Heart right ventricle (tissue), 16 donors: Measurements from ENCODE around the gene MAN1A1. TPM values are rescaled to one million over a fixed set of nuclear protein-coding genes. Genes with fewer than 3 reads are reported as not detected.

Experiments
- ATAC-seq, 8 donors: fragments of 200-7000 bp; cut with Tn5 transposase; one replicate each; pipeline ENCODE4 v1.9.1; 2020; ENCODE audit warnings: mild to moderate bottlenecking in 8 of 8, moderate library complexity in 8 of 8, moderate number of reproducible peaks in 1 of 8
- DNase-seq, 2 donors: peaks; one replicate each; pipeline ENCODE4 v3.0.0-alpha.2; 2020
- H3K27ac ChIP-seq, 10 donors: fragments of 200-600 bp; sonication (generic) in 2 of 10; one replicate each; pipeline versions ENCODE4 v1.5.0 to v1.8.0; 2020 to 2022; ENCODE audit warnings: mild to moderate bottlenecking in 3 of 10
- H3K27me3 ChIP-seq, 7 donors: fragments of 200-600 bp; one replicate each; pipeline ENCODE4 v1.8.0; 2021 to 2022; ENCODE audit warnings: mild to moderate bottlenecking in 2 of 7
- H3K36me3 ChIP-seq, 9 donors: fragments of 200-600 bp; sonication (generic) in 1 of 9; one replicate each; pipeline versions ENCODE4 v1.5.0 to v1.8.0; 2020 to 2022; ENCODE audit warnings: mild to moderate bottlenecking in 2 of 9
- H3K4me1 ChIP-seq, 9 donors: fragments of 200-600 bp; sonication (generic) in 1 of 9; one replicate each; pipeline versions ENCODE4 v1.5.0 to v1.8.0; 2020 to 2022; ENCODE audit warnings: mild to moderate bottlenecking in 4 of 9
- H3K4me3 ChIP-seq, 10 donors: fragments of 200-600 bp; sonication (generic) in 2 of 10; one replicate each; pipeline versions ENCODE4 v1.5.0 to v1.8.0; 2020 to 2022; ENCODE audit warnings: mild to moderate bottlenecking in 7 of 10, moderate library complexity in 2 of 10
- H3K9me3 ChIP-seq, 11 donors: fragments of 200-600 bp in 10 of 11; sonication (generic) in 2 of 11; one replicate each; pipeline versions ENCODE4 v1.5.0 to v1.8.0; 2013 to 2022; ENCODE audit warnings: mild to moderate bottlenecking in 2 of 11, control low read depth in 1 of 11, moderate library complexity in 1 of 11
- CTCF ChIP-seq, 9 donors: fragments of 200-600 bp; sonication (generic) in 2 of 9; IDR thresholded peaks; one replicate each; pipeline versions ENCODE4 v1.5.0 to v1.8.0; 2021 to 2022; ENCODE audit warnings: antibody characterized with exemption in 9 of 9, mild to moderate bottlenecking in 5 of 9, moderate library complexity in 1 of 9
- WGBS, 2 donors: extraction: QIAGEN DNeasy Blood & Tissue Kit; methylation state at CpG; one replicate each; pipeline ENCODE4 v1.1.7; 2013; ENCODE audit warnings: inconsistent platforms in 1 of 2; 5-methylcytosine and 5-hydroxymethylcytosine counted together
- intact Hi-C, 10 donors: fragments of 100-400 bp; cut with DNase I; formaldehyde crosslinking; loops; one replicate each; pipeline versions ENCODE4 v1.11.1 to v1.14.2; 2022
- polyA plus RNA-seq, 2 donors: library from polyadenylated mRNA; stranded (reverse); fragments of 200-250 nt; gene quantifications; one replicate each; pipeline ENCODE4 v1.2.3, GENCODE V29; 2013
- total RNA-seq, 10 donors: library from RNA; stranded (reverse); fragmentation: NEBNext Ultra II Directional in 3 of 10; extraction: Animal tissue kit (Norgen Biotek cat#: 25700) in 3 of 10; gene quantifications; one replicate each; pipeline versions ENCODE4 v1.2.1 to v1.2.4, GENCODE V29; 2021 to 2023
- donor health status: Arrhythmogenic right ventricular cardiomyopathy.
- donor health status: ischemic (EF 13 %, LVEDD 7.1; RV severe dilation, severe dysfunction).
- donor health status: healthy with polysubstance abuse.
- donor health status: DM: no; HTN: yes; CAD: no.
- donor health status: DM: no; HTN: no; CAD: no.
- donor health status: ischemic (EF 25% LVEDD 6.9; RV normal size, moderate dysfunction).
- donor health status: ischemic (EF 25% LVEDD 5.7; RV mildly dilated, moderate dysfunction).
- donor health status: healthy.
- donor health status: DM: yes; HTN: yes; CAD: no.
- donor health status: Ischemic cardiomyopathy.
- donor health status: ischemic (EF 35%, LVEDD 5.7; RV mildly dilated, moderate dysfunction).
- donor health status: nonischemic (EF 11% LVEDD 7.7; RV severe dilation, severe dysfunction).
- donor health status: DM: yes; HTN: yes; CAD: no.
- donor health status: PGD.
- donor health status: ischemic (EF 29% LVEDD 5.4; RV normal size, mild dysfunction).
- donor health status: nonischemic (EF 23%, LVEDD 6.1; RV moderate dilation, normal function).

Gene MAN1A1
- total and polyA plus RNA-seq, 12 donors, result 6.2 to 22.0 (median 10.2) TPM

GRCh38 chr6:119241540-119242309 lies 107.8 kb downstream of the MAN1A1 start:
- TF ChIP-seq CTCF (IDR thresholded peaks at IDR 0.05), result no peak
- peak in 2 of 8 donors; percentile 37 to 45 for ATAC-seq

GRCh38 chr6:119241111-119241465 lies 108.5 kb downstream of the MAN1A1 start:
- peaks cover 0 to 19% (median 0%) of the 10 kb centered on the region in 9 donors for H3K36me3 ChIP-seq
- intact Hi-C loops, result loop anchor here in 1 of 10 donors (5.0 kb wide), 1 partner anchor 106 kb away; the partner anchor contains the start of gene MAN1A1
- 34 to 57% methylated on average over 2 of the region's 2 CpGs for WGBS, 2 donors
- DNase-seq (peak in 1 of 2 donors; percentile 36), ATAC-seq (peak in 6 of 8 donors; percentile 69 to 85 (median 84))
- H3K9me3 ChIP-seq, result peaks cover 0 to 7% (median 0%) of the 10 kb centered on the region in 11 donors
- H3K4me1 ChIP-seq, result peaks cover 0 to 17% (median 10%) of the 10 kb centered on the region in 9 donors
- peak overlapping the region in 4 of 10 donors; percentile 46 to 61 (median 56) for H3K27ac ChIP-seq
- H3K27me3 ChIP-seq, result no peaks in the 10 kb centered on the region
- no peak overlapping the region for H3K4me3 ChIP-seq
- TF ChIP-seq CTCF (IDR thresholded peaks at IDR 0.05), result no peak

More at GRCh38 chr6:119241540-119242309, 107.8 kb downstream of the MAN1A1 start:
- Histone ChIP-seq H3K4me1 (peaks cover 0 to 17% (median 10%) of the 10 kb centered on the region in 9 donors), H3K36me3 (peaks cover 0 to 23% (median 0%) of the 10 kb centered on the region in 9 donors), H3K4me3 (no peak overlapping the region), H3K27ac (peak overlapping the region in 5 of 10 donors; percentile 17 to 61 (median 55)), H3K9me3 (peaks cover 0 to under 1% (median 0%) of the 10 kb centered on the region in 11 donors), H3K27me3 (no peaks in the 10 kb centered on the region)
- 80 to 85% methylated on average over 3 of the region's 3 CpGs for WGBS, 2 donors
- DNase-seq, result no peak
- intact Hi-C loops, result loop anchor here in 1 of 10 donors (5.0 kb wide), 1 partner anchor 106 kb away; the partner anchor contains the start of gene MAN1A1

GRCh38 chr6:119240257-119241110 lies 109.1 kb downstream of the MAN1A1 start:
- peaks cover 0 to 17% (median 10%) of the 10 kb centered on the region in 9 donors for H3K4me1 ChIP-seq
- intact Hi-C loops, result loop anchor here in 1 of 10 donors (5.0 kb wide), 1 partner anchor 107 kb away; the partner anchor contains the start of gene MAN1A1
- H3K36me3 ChIP-seq, result peaks cover 0 to 19% (median 0%) of the 10 kb centered on the region in 9 donors
- 76 to 85% methylated on average over 5 of the region's 5 CpGs for WGBS, 2 donors
- H3K9me3 ChIP-seq, result peaks cover 0 to 12% (median 0%) of the 10 kb centered on the region in 11 donors
- peak overlapping the region in 4 of 10 donors; percentile 46 to 61 (median 56) for H3K27ac ChIP-seq
- H3K4me3 ChIP-seq, result no peak overlapping the region
- ATAC-seq (peak in 4 of 8 donors; percentile 23 to 63 (median 49)), DNase-seq (no peak)
- no peak for TF ChIP-seq CTCF (IDR thresholded peaks at IDR 0.05)
- no peaks in the 10 kb centered on the region for H3K27me3 ChIP-seq
